HG03460 (cell line): Measurements from ENCODE around the gene PPDPF.

Experiments
- ATAC-seq: cut with Tn5 transposase; IDR thresholded peaks from one replicate; pipeline ENCODE4 v1.9.1; 2021; ENCODE audit not compliant: unreplicated experiment

Gene PPDPF

GRCh38 chr20:63487116-63487764 is 33.3 kb upstream of the PPDPF start:
- no peak for ATAC-seq

- ATAC-seq = no peak
Observed at GRCh38 chr20:63487781-63488241, 32.8 kb upstream of the PPDPF start.

DNA sequence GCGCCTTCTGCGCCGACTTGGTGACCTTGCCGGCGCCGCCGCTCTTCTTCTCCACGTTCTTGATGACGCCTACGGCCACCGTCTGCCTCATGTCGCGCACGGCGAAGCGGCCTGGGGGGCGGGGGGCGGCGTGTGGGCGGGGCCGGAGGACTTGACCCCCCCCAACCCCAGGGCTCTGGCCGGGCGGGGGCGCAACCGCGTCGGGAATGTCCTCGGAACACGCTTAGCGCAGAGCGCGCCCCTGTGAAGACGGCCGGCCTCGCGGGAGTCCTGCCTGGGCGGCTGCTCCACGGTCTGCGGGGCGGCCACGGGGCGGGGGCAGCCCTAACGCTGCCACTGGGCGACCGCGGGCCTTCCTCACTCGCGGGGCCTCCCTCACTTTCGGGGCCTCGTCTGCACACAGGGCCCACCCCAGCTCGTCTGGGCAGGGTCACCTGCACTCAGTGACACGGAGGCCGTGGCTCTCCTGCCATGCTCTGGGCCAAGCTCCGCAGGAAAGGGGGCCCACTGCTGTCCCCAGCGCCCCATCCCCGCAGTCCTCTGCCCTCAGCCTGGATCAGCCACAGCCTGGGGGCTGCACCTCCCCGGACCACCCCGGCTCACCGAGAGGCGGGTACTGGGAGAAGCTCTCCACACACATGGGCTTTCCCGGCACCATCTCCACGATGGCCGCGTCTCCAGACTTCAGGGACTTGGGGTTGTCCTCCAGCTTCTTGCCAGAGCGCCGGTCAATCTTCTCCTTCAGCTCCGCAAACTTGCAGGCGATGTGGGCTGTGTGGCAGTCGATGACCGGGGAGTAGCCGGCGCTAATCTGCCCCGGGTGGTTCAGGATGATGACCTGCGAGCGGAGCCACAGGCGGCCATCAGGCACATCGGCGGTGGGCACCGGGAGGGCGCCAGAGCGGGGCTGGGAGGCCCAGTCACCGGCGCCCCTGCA is 32.0 kb upstream of the PPDPF start:
- ATAC-seq = no peak

DNA sequence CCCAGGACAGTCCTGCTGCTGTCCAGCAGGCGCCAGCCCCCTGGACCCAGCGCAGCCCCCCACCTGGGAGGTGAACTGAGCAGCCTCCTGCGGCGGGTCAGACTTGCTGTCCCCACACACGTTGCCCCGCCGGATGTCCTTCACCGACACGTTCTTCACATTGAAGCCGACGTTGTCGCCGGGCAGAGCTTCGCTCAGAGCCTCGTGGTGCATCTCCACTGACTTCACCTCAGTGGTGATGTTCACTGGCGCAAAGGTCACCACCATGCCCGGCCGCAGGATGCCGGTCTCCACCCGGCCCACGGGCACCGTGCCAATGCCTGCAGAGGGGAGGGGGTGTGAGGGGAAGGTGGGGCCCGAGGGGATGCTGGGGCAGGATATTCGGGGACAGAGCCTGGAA is 30.1 kb upstream of the PPDPF start:
- ATAC-seq = no peak

DNA sequence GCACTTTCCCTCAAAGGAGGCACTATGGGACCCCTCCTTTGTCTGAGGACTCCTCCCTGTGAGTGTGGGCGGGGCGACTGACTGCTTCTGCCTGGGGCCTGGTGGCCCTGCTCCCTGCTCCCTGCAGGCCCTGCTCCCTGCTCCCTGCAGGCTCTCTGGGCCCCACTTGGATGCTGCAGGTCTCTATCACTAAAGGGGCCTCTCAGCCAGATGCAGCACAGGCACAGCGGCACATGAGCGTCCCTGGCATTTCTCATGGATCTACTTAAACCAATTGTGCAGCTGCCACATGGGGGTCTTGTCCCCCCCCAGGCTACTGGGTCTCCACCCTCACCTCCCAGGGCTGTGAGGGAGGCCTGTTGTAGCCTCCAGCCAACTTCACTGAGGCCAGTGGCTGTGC is 29.5 kb upstream of the PPDPF start:
- ATAC-seq = no peak

- ATAC-seq = no peak
Observed at GRCh38 chr20:63491635-63492230, 28.8 kb upstream of the PPDPF start.

DNA sequence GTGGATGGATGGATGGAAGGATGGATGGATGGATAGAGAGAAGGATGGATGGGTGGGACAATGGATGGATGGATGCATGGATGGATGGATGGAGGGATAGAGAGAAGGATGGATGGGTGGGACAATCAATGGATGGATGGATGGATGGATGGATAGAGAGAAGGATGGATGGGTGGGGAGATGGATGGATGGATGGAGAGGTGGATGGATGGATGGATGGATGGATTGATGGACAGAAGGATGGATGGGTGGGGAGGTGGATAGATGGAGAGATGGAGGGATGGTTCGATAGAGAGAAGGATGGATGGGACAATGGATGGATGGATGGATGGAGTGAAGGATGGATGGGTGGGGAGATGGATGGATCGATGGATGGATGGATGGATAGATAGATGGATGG is 28.0 kb upstream of the PPDPF start:
- ATAC-seq = no peak

DNA sequence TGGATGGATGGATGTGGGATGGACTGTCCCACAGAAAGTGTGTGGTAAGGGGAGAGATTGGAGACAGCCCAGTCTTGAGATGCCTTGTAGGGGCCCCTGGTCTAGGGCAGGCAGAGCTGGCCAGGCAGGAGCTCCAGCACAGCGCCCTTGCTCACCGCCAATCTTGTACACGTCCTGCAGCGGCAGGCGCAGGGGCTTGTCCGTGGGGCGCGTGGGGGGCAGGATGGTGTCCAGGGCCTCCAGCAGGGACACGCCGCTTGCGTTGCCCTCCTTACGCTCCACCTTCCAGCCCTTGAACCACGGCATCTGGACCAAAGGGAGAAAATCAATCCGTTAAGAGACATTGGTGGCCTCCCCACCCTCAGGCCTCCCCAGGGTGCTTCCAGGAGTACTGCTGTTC is 27.6 kb upstream of the PPDPF start:
- no peak for ATAC-seq

DNA sequence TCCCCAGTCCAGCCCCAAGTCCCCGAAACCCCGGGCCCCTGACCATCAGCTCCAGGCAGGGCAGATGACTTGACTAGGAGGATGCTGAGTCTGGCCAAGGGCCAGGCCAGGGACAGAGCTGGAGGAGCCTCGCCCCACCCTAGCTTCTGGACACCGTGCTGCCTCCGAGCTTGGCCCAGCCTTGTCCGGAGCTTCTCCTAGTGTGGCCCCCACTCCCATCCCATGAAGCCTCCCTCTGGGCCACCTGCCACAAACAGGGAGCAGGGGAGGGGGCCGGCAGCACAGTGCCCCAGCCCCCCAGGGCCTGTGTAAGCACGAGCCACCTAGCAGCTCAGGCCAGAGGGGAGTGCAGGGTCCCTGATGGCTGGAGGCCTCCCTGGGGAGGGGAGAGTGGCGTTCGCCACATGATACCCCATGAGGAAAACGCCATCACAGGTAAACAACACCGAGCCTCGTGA is 27.0 kb upstream of the PPDPF start:
- no peak for ATAC-seq

DNA sequence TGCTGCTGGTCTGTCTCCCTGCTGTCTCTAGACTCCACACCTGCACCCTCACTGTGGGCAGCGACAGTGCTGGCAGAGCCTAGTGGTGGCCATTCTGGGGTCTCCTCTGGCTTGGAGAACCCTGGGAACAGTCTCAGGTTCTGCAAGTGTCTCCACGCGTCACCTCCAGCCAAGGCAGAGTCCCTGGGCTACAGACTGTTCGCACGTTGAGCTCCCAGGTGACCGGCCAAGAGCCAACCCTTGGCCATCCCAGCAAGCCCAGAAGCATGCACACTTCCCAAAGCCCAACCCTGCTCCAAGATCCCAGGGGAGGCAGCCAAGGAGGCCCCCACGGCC is 26.5 kb upstream of the PPDPF start:
- no peak for ATAC-seq

- ATAC-seq = no peak
Observed at GRCh38 chr20:63494420-63495166, 26.0 kb upstream of the PPDPF start.

DNA sequence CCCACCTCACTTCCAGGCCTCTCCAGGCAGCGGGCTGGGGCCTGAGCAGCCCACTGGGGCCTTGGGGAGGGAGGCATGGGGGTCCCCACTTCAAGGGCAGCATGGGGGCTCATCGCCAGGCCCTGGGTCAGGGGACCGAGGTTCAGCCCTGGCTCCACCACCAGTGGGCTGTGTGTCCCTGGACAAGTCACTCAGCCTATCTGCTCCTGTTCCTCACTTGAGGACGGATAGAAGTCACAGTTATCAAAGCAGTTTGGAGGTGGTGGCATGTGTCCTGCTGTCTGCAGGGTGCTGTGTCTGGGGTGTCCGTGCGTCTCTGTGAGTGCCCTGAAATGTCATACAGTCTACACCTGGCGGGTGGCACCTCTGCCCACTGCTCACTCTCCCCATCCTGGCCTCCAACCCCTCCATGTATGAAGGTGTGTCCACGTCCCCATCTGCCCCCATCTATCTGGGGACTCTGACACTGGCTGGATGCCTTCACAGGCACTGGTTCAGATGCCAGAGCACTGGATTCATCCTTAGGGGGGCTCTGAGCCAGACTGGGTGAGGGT is 25.3 kb upstream of the PPDPF start:
- ATAC-seq = no peak

DNA sequence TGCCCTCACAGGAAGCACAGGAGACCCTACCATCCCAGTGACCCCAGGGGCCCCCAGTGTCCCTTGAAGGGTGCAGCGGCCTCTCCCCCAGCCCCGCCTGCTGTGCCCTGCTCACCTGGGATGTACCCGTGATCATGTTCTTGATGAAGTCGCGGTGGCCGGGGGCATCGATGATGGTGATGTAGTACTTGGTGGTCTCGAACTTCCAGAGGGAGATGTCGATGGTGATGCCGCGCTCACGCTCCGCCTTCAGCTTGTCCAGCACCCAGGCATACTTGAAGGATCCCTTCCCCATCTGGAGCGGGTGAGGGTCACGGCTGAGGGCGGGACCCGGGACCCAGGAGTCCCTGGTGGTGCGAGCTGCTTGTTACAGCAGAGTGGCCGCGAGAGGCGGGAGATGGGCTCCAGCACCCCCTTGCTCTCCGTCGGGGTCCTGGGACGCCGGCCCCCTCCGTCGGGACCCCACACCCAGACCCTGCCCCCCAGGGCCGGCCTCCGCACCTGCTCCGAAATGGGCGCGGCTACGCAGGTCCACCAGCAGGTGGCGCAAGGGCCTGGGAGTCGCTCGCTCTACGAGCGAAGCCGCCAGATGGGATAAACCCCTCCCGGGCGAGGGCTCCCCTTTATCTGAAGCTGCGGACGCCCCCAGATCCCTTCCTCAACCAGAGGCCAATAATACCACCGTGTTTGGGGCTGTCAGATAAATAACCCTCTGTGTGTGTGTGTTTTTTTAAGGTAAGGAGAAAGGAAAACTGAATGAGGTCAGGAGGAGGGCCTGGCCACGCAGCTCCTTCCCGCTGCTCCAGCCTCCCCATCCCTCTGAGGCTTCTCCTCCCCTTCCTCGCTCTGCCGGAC is 24.6 kb upstream of the PPDPF start:
- ATAC-seq = no peak

- ATAC-seq = no peak
Observed at GRCh38 chr20:63496596-63497120, 23.9 kb upstream of the PPDPF start.

- ATAC-seq = no peak
Observed at GRCh38 chr20:63497138-63497945, 23.2 kb upstream of the PPDPF start.

- no peak for ATAC-seq
Observed at GRCh38 chr20:63497946-63498935, 22.3 kb upstream of the PPDPF start.

DNA sequence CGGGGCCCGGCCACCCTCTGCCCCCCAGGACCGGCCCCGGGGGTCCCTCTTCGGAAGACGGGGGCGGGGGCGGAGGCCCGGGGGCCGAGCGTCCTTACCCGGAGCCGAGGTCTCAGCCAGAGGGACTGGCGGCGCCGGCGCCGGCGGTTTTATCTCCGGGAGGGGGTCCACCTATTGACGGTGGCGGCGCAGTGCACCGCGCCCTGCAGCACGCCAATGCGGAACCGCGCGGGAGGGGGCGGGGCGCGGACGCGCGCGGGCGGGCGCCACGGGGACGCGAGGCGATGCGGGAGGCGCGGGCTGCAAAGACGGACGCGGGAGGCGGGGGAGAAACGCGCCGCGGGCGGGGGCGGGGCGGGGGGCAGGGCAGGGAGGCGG is 21.6 kb upstream of the PPDPF start, which contains the start of gene EEF1A2:
EEF1A2 (minus strand) TSS at position 124 of the 378 bp plus-strand sequence. CDS start 1,320 bp downstream, outside the sequence.
- no peak for ATAC-seq
